HepG2 (cell line): ENCODE data around the gene SLC39A2. TPM values are rescaled to one million over a fixed set of nuclear protein-coding genes. Genes with fewer than 3 reads are reported as not detected.

Experiments
- ATM ChIP-seq: fragments of 450-650 bp; IDR thresholded peaks from 2 replicates; pipeline ENCODE4 v1.7.1; 2017; ENCODE audit warnings: mild to moderate bottlenecking, borderline replicate concordance
- BHLHE40 ChIP-seq: IDR thresholded peaks from 2 replicates; pipeline ENCODE4 v1.6.1; 2011; ENCODE audit warnings: low read length, improper control_type of control experiment
- MTF1 ChIP-seq: sonication (generic); formaldehyde crosslinking; IDR thresholded peaks from 2 replicates; pipeline ENCODE4 v1.5.0; 2020; ENCODE audit warnings: missing genetic modification reagents
- RAD21 ChIP-seq: fragments of 450-650 bp; formaldehyde crosslinking; IDR thresholded peaks from 2 replicates; pipeline ENCODE4 v1.5.0; 2020; ENCODE audit warnings: mild to moderate bottlenecking
- RXRA ChIP-seq: sonication (generic); formaldehyde crosslinking; IDR thresholded peaks from 2 replicates; pipeline ENCODE4 v1.5.1; 2020; ENCODE audit warnings: missing genetic modification reagents
- ZNF33B ChIP-seq: sonication (generic); formaldehyde crosslinking; IDR thresholded peaks from 2 replicates; pipeline ENCODE4 v1.5.1; 2020; ENCODE audit warnings: mild to moderate bottlenecking, missing genetic modification reagents
- ZNF34 ChIP-seq: sonication (generic); formaldehyde crosslinking; IDR thresholded peaks from 2 replicates; pipeline ENCODE4 v1.4.0; 2020; ENCODE audit warnings: mild to moderate bottlenecking, missing genetic modification reagents, borderline replicate concordance
- ZNF460 ChIP-seq: sonication (generic); formaldehyde crosslinking; IDR thresholded peaks from 2 replicates; pipeline ENCODE4 v1.5.1; 2020; ENCODE audit warnings: missing genetic modification reagents, mild to moderate bottlenecking, borderline replicate concordance
- ZNF589 ChIP-seq: sonication (generic); formaldehyde crosslinking; conservative IDR thresholded peaks from 2 replicates; pipeline ENCODE4 v1.8.0; 2022; ENCODE audit warnings: mild to moderate bottlenecking, moderate library complexity, missing genetic modification reagents
- ZNF678 ChIP-seq: sonication (generic); formaldehyde crosslinking; IDR thresholded peaks from 2 replicates; pipeline ENCODE4 v1.4.0; 2020; ENCODE audit warnings: mild to moderate bottlenecking, missing genetic modification reagents
- ZNF703 ChIP-seq: sonication (generic); formaldehyde crosslinking; IDR thresholded peaks from 2 replicates; pipeline ENCODE4 v1.5.1; 2020; ENCODE audit warnings: missing genetic modification reagents, mild to moderate bottlenecking, moderate library complexity, borderline replicate concordance
- polyA plus RNA-seq, 8 experiments: library from polyadenylated mRNA; depleted of rRNA in 3 of 8; stranded (reverse) in 7 of 8; unstranded in 1 of 8; fragments of >200 nt; fragmentation: Illumina TruSeq in 4 of 8; extraction: Trizol in 4 of 8; gene quantifications; 2 replicates each; pipeline versions ENCODE4 v1.2.1 to v1.2.3, GENCODE V29; 2011 to 2016; ENCODE audit warnings: low read depth in 4 of 8, missing spikeins in 1 of 8, mixed read lengths in 1 of 8; ENCODE audit not compliant: insufficient read depth in 1 of 8
- total RNA-seq, 5 experiments: library from RNA; depleted of rRNA; stranded (reverse); fragments of >200 nt; fragmentation: Illumina TruSeq; extraction: Trizol; gene quantifications; 2 replicates each; pipeline ENCODE4 v1.2.3, GENCODE V29; 2016; ENCODE audit warnings: low read depth in 1 of 5
- TF ChIP-seq, protein P1 (sequence below): sonication (generic); formaldehyde crosslinking; IDR thresholded peaks from 2 replicates; pipeline ENCODE4 v1.4.0; 2020; ENCODE audit warnings: missing genetic modification reagents, mild to moderate bottlenecking, borderline replicate concordance
- TF ChIP-seq, protein P2 (sequence below): sonication (generic); formaldehyde crosslinking; IDR thresholded peaks from 2 replicates; pipeline ENCODE4 v1.8.0; 2022; ENCODE audit warnings: missing genetic modification reagents, mild to moderate bottlenecking, inconsistent platforms, borderline replicate concordance
- TF ChIP-seq, protein P3 (sequence below): sonication (generic); formaldehyde crosslinking; IDR thresholded peaks from 2 replicates; pipeline ENCODE4 v1.4.0; 2020; ENCODE audit warnings: missing genetic modification reagents, borderline replicate concordance
- TF ChIP-seq, protein P4 (sequence below): sonication (generic); formaldehyde crosslinking; IDR thresholded peaks from 2 replicates; pipeline ENCODE4 v1.4.0; 2020; ENCODE audit warnings: missing genetic modification reagents, mild to moderate bottlenecking, borderline replicate concordance
- TF ChIP-seq, protein P5 (sequence below): IDR thresholded peaks from 2 replicates; pipeline ENCODE4 v1.6.1; 2018; ENCODE audit warnings: missing genetic modification reagents

The SLC39A2 gene
- total and polyA plus RNA-seq, 2 of the 13 experiments (the other 11 are each of a cell fraction or from before 2014, with no cell fraction given): 0.08 to 0.11 TPM

DNA sequence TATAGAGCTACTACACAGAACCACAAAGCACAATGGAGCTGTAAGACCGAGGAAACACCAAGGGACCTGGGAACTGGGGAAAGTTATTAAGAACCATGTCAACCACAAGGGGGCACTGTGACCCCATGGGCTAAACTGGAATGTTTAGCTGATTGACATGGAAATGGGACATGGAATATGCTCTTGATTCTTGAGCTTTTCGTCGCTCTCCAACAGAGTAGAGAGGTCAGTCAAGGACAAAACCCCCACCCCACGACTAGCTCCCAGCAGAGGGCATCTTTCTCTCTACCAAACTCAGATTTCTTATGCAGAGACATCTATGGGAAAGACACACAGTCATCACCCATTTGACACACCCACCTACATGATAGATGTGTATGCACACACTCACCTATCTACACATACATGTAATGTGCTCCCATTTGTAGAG lies 15.7 kb downstream of the SLC39A2 start (continued):
- TF ChIP-seq, protein P1, sequence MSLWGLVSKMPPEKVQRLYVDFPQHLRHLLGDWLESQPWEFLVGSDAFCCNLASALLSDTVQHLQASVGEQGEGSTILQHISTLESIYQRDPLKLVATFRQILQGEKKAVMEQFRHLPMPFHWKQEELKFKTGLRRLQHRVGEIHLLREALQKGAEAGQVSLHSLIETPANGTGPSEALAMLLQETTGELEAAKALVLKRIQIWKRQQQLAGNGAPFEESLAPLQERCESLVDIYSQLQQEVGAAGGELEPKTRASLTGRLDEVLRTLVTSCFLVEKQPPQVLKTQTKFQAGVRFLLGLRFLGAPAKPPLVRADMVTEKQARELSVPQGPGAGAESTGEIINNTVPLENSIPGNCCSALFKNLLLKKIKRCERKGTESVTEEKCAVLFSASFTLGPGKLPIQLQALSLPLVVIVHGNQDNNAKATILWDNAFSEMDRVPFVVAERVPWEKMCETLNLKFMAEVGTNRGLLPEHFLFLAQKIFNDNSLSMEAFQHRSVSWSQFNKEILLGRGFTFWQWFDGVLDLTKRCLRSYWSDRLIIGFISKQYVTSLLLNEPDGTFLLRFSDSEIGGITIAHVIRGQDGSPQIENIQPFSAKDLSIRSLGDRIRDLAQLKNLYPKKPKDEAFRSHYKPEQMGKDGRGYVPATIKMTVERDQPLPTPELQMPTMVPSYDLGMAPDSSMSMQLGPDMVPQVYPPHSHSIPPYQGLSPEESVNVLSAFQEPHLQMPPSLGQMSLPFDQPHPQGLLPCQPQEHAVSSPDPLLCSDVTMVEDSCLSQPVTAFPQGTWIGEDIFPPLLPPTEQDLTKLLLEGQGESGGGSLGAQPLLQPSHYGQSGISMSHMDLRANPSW (CRISPR knock-in tag): peak; percentile 59; the same call in 1 of the 2 replicates
- no peak for TF ChIP-seq ZNF703
- no peak for TF ChIP-seq MTF1 (CRISPR knock-in tag)
- peak; percentile 99 for TF ChIP-seq RAD21 (CRISPR knock-in tag)
- no peak for TF ChIP-seq ATM
- TF ChIP-seq ZNF678 (CRISPR knock-in tag): no peak
- no peak for TF ChIP-seq BHLHE40
- no peak for TF ChIP-seq ZNF34 (CRISPR knock-in tag)
- TF ChIP-seq, protein P2, sequence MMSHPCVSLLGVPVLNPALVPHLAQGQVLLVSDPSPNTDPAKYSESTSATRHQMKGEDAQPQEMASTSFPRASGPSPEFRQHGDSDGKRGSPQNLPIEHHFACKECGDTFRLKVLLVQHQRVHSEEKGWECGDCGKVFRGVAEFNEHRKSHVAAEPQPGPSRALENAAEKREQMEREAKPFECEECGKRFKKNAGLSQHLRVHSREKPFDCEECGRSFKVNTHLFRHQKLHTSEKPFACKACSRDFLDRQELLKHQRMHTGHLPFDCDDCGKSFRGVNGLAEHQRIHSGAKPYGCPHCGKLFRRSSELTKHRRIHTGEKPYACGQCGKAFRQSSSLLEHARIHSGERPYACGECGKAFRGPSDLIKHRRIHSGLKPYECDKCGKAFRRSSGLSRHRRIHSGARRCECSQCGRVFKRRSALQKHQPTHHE (CRISPR knock-in tag): no peak
- TF ChIP-seq, protein P3, sequence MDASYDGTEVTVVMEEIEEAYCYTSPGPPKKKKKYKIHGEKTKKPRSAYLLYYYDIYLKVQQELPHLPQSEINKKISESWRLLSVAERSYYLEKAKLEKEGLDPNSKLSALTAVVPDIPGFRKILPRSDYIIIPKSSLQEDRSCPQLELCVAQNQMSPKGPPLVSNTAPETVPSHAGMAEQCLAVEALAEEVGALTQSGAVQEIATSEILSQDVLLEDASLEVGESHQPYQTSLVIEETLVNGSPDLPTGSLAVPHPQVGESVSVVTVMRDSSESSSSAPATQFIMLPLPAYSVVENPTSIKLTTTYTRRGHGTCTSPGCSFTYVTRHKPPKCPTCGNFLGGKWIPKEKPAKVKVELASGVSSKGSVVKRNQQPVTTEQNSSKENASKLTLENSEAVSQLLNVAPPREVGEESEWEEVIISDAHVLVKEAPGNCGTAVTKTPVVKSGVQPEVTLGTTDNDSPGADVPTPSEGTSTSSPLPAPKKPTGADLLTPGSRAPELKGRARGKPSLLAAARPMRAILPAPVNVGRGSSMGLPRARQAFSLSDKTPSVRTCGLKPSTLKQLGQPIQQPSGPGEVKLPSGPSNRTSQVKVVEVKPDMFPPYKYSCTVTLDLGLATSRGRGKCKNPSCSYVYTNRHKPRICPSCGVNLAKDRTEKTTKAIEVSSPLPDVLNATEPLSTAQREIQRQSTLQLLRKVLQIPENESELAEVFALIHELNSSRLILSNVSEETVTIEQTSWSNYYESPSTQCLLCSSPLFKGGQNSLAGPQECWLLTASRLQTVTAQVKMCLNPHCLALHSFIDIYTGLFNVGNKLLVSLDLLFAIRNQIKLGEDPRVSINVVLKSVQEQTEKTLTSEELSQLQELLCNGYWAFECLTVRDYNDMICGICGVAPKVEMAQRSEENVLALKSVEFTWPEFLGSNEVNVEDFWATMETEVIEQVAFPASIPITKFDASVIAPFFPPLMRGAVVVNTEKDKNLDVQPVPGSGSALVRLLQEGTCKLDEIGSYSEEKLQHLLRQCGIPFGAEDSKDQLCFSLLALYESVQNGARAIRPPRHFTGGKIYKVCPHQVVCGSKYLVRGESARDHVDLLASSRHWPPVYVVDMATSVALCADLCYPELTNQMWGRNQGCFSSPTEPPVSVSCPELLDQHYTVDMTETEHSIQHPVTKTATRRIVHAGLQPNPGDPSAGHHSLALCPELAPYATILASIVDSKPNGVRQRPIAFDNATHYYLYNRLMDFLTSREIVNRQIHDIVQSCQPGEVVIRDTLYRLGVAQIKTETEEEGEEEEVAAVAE (CRISPR knock-in tag): peak; percentile 58; the same call in 1 of the 2 replicates
- no peak for TF ChIP-seq ZNF589 (CRISPR knock-in tag)
- peak; percentile 86; the same call in 1 of the 2 replicates for TF ChIP-seq RXRA (CRISPR knock-in tag)
- no peak for TF ChIP-seq ZNF460 (CRISPR knock-in tag)
- TF ChIP-seq, protein P4, sequence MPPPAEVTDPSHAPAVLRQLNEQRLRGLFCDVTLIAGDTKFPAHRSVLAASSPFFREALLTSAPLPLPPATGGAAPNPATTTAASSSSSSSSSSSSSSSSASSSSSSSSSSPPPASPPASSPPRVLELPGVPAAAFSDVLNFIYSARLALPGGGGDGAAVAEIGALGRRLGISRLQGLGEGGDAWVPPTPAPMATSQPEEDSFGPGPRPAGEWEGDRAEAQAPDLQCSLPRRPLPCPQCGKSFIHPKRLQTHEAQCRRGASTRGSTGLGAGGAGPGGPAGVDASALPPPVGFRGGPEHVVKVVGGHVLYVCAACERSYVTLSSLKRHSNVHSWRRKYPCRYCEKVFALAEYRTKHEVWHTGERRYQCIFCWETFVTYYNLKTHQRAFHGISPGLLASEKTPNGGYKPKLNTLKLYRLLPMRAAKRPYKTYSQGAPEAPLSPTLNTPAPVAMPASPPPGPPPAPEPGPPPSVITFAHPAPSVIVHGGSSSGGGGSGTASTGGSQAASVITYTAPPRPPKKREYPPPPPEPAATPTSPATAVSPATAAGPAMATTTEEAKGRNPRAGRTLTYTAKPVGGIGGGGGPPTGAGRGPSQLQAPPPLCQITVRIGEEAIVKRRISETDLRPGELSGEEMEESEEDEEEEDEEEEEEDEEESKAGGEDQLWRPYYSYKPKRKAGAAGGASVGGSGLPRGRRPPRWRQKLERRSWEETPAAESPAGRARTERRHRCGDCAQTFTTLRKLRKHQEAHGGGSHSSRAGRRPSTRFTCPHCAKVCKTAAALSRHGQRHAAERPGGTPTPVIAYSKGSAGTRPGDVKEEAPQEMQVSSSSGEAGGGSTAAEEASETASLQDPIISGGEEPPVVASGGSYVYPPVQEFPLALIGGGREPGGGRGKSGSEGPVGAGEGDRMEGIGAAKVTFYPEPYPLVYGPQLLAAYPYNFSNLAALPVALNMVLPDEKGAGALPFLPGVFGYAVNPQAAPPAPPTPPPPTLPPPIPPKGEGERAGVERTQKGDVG (CRISPR knock-in tag): no peak
- TF ChIP-seq, protein P5, sequence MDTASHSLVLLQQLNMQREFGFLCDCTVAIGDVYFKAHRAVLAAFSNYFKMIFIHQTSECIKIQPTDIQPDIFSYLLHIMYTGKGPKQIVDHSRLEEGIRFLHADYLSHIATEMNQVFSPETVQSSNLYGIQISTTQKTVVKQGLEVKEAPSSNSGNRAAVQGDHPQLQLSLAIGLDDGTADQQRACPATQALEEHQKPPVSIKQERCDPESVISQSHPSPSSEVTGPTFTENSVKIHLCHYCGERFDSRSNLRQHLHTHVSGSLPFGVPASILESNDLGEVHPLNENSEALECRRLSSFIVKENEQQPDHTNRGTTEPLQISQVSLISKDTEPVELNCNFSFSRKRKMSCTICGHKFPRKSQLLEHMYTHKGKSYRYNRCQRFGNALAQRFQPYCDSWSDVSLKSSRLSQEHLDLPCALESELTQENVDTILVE (CRISPR knock-in tag): peak; percentile 77; the same call in 1 of the 2 replicates
- TF ChIP-seq ZNF33B (CRISPR knock-in tag): no peak
